MM.1S (cell line): ENCODE measurements around the gene SH3RF3.
A peak's percentile ranks its signal among the peaks of the same experiment; 100 is the strongest.

Source experiments
- DNase-seq: peaks from one replicate; pipeline ENCODE4 v3.0.0-alpha.2; 2015
- H2AFZ ChIP-seq: fragments of 300-600 bp; sonication (generic); 2 replicates; pipeline ENCODE4 v1.6.0; 2016; ENCODE audit warnings: antibody characterized with exemption, low read length
- H3F3A ChIP-seq: fragments of 300-600 bp; sonication (generic); 2 replicates; pipeline ENCODE4 v1.6.1; 2016; ENCODE audit warnings: mild to moderate bottlenecking, antibody characterized with exemption, low read length, moderate library complexity, mixed read lengths; ENCODE audit not compliant: insufficient read depth
- H3K27ac ChIP-seq: fragments of 300-600 bp; sonication (generic); 2 replicates; pipeline ENCODE4 v1.5.1; 2016; ENCODE audit warnings: mild to moderate bottlenecking, low read length
- H3K27me3 ChIP-seq: fragments of 300-600 bp; sonication (generic); replicated peaks from 2 replicates; pipeline ENCODE4 v1.6.0; 2016; ENCODE audit warnings: low read length; ENCODE audit not compliant: insufficient read depth
- H3K36me3 ChIP-seq: fragments of 300-600 bp; sonication (generic); replicated peaks from 2 replicates; pipeline ENCODE4 v1.6.1; 2016; ENCODE audit warnings: mild to moderate bottlenecking, low read length, mixed read lengths; ENCODE audit not compliant: insufficient read depth
- H3K4me1 ChIP-seq: fragments of 300-600 bp; sonication (generic); 2 replicates; pipeline ENCODE4 v1.6.1; 2016; ENCODE audit warnings: low read length, mixed read lengths
- H3K4me2 ChIP-seq: fragments of 300-600 bp; sonication (generic); 2 replicates; pipeline ENCODE4 v1.6.0; 2016; ENCODE audit warnings: low read depth, low read length
- H3K4me3 ChIP-seq: fragments of 300-600 bp; sonication (generic); 2 replicates; pipeline ENCODE4 v1.5.1; 2016; ENCODE audit warnings: low read length, mixed read lengths
- H3K79me2 ChIP-seq: fragments of 300-600 bp; sonication (generic); 2 replicates; pipeline ENCODE4 v1.6.1; 2016; ENCODE audit warnings: mixed run types, low read length, mixed read lengths
- H3K9ac ChIP-seq: fragments of 300-600 bp; sonication (generic); 2 replicates; pipeline ENCODE4 v1.6.1; 2016; ENCODE audit warnings: low read length, mixed read lengths
- H3K9me2 ChIP-seq: fragments of 300-600 bp; sonication (generic); replicated peaks from 2 replicates; pipeline ENCODE4 v1.6.1; 2016; ENCODE audit warnings: mild to moderate bottlenecking, low read length, mixed read lengths; ENCODE audit not compliant: insufficient read depth
- H3K9me3 ChIP-seq: fragments of 300-600 bp; sonication (generic); replicated peaks from 2 replicates; pipeline ENCODE4 v1.6.1; 2016; ENCODE audit warnings: mild to moderate bottlenecking, low read length, mixed read lengths; ENCODE audit not compliant: insufficient read depth
- H4K20me1 ChIP-seq: fragments of 300-600 bp; sonication (generic); 2 replicates; pipeline ENCODE4 v1.6.1; 2016; ENCODE audit warnings: mild to moderate bottlenecking, low read length, moderate library complexity, mixed read lengths; ENCODE audit not compliant: insufficient read depth
- EZH2 ChIP-seq: fragments of 300-600 bp; sonication (generic); optimal IDR thresholded peaks from 2 replicates; pipeline ENCODE3; 2017; ENCODE audit warnings: low read depth, mild to moderate bottlenecking, antibody characterized with exemption, low read length, mixed read lengths
- EZH2phosphoT487 ChIP-seq: fragments of 300-600 bp; sonication (generic); IDR thresholded peaks from 2 replicates; pipeline ENCODE4 v1.6.1; 2018; ENCODE audit warnings: antibody characterized with exemption, low read length
- TF ChIP-seq, protein P1 (sequence below): fragments of 300-600 bp; sonication (generic); IDR thresholded peaks from 2 replicates; pipeline ENCODE4 v1.5.1; 2016; ENCODE audit warnings: antibody characterized with exemption, low read length, mixed read lengths

The SH3RF3 gene

DNA sequence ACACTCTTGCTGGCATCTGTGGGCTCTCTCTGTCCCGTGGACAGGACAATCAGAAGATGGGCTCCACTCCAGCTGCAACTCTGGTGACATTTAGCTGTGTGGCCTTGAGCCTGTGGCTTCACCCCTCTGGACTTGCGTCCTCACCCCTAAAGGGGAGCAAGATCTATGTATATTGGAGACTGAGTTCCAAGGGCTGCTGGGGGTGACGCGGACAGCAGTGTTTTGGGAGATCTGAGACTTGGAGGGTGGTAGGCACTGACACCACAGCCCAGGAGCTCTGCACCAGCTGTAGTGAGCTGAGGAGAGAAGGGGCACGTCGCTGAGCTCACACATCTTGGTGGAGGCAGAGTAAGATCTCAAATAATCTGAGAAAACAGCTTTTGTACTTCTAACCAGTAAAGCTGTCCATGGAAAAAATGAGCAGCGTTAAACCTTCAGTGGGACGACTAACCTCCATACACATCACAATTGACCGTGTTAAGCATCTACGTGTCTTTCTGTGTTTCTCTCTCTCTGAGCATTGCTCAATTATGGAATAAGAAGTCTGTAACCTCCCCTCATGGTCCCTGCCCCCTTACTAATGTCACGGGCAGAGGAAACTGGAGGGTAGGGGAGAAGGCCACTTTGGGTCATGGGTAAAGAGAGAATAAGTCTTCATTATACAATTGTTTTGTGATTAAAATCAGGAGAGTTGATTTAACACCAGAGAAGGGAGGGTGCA, 85.8 kb downstream of the SH3RF3 start:
- H4K20me1 ChIP-seq, result no peaks in the 10 kb centered on the region
- peaks cover 70% of the 10 kb centered on the region for H3K79me2 ChIP-seq
- peak overlapping the region; percentile 63; the same call in 1 of the 2 replicates for H3K9ac ChIP-seq
- peak overlapping the region; percentile 94 for H3K27ac ChIP-seq
- no peaks in the 10 kb centered on the region for H3K9me2 ChIP-seq
- peaks cover 56% of the 10 kb centered on the region for H3F3A ChIP-seq
- no peaks in the 10 kb centered on the region for H3K27me3 ChIP-seq
- peaks cover 80% of the 10 kb centered on the region for H3K4me1 ChIP-seq
- no peaks in the 10 kb centered on the region for H3K9me3 ChIP-seq
- no peak for DNase-seq
- no peak overlapping the region for H3K4me3 ChIP-seq
- TF ChIP-seq, protein P1, sequence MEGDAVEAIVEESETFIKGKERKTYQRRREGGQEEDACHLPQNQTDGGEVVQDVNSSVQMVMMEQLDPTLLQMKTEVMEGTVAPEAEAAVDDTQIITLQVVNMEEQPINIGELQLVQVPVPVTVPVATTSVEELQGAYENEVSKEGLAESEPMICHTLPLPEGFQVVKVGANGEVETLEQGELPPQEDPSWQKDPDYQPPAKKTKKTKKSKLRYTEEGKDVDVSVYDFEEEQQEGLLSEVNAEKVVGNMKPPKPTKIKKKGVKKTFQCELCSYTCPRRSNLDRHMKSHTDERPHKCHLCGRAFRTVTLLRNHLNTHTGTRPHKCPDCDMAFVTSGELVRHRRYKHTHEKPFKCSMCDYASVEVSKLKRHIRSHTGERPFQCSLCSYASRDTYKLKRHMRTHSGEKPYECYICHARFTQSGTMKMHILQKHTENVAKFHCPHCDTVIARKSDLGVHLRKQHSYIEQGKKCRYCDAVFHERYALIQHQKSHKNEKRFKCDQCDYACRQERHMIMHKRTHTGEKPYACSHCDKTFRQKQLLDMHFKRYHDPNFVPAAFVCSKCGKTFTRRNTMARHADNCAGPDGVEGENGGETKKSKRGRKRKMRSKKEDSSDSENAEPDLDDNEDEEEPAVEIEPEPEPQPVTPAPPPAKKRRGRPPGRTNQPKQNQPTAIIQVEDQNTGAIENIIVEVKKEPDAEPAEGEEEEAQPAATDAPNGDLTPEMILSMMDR, result no peak
- TF ChIP-seq EZH2, result no peak
- no peak overlapping the region for H2AFZ ChIP-seq
- no peaks in the 10 kb centered on the region for H3K36me3 ChIP-seq
- peak overlapping the region; percentile 64 for H3K4me2 ChIP-seq

DNA sequence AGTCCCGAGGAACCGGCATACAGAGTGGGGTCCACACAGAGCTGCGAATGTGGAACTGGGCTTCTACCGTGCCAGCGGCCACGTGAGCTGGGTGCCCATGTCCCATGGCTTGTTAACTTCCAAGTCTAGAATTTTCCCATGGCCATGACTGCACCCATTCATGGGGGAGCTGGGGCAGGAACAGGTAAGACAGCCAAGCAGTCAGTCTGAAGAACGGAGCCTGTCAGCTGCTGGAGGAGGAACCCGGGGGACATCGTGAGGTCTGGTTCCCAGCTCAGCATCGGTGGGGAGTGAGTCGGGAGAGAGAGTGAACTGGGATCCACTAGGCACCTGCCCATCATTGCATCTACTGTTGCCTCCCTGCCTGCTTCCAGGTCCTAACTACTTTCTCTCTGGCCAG, 86.9 kb downstream of the SH3RF3 start:
- no peak overlapping the region for H3K4me3 ChIP-seq
- no peak overlapping the region for H3K9ac ChIP-seq
- no peak for TF ChIP-seq EZH2phosphoT487
- TF ChIP-seq EZH2, result no peak
- TF ChIP-seq, protein P1, result no peak
- no peaks in the 10 kb centered on the region for H3K36me3 ChIP-seq
- no peaks in the 10 kb centered on the region for H3K9me3 ChIP-seq
- H3K79me2 ChIP-seq, result peaks cover 70% of the 10 kb centered on the region
- H3K9me2 ChIP-seq, result no peaks in the 10 kb centered on the region
- no peaks in the 10 kb centered on the region for H3K27me3 ChIP-seq
- no peak overlapping the region for H2AFZ ChIP-seq
- H3K4me2 ChIP-seq, result no peak overlapping the region
- no peak for DNase-seq
- H4K20me1 ChIP-seq, result no peaks in the 10 kb centered on the region
- H3F3A ChIP-seq, result peaks cover 56% of the 10 kb centered on the region
- H3K27ac ChIP-seq, result peak overlapping the region; percentile 98; the same call in 1 of the 2 replicates
- peaks cover 82% of the 10 kb centered on the region for H3K4me1 ChIP-seq

DNA sequence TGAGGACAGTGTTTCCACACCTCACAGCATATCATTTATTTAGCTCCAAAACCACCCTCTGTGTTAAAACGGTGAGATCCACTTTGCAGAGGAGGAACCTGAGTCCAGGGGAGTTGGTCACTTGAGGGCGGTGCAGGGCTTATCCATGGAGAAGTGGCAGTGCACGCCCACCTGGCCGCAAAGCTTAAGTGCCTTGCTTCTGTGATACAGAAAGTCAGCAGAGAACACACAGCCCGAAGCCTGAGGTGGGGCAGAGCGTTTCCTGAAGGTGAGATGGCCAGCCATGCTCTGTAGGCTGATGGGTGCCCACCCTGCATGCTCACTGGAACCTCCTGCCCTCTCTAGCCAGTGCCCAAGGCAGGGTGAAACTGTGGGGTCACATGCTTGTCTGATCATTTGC, 87.3 kb downstream of the SH3RF3 start:
- H2AFZ ChIP-seq, result no peak overlapping the region
- no peak for TF ChIP-seq EZH2
- TF ChIP-seq, protein P1, result no peak
- no peak for TF ChIP-seq EZH2phosphoT487
- no peaks in the 10 kb centered on the region for H3K36me3 ChIP-seq
- no peaks in the 10 kb centered on the region for H3K9me2 ChIP-seq
- no peak overlapping the region for H3K9ac ChIP-seq
- H3K9me3 ChIP-seq, result no peaks in the 10 kb centered on the region
- no peak for DNase-seq
- peaks cover 56% of the 10 kb centered on the region for H3F3A ChIP-seq
- peaks cover 69% of the 10 kb centered on the region for H3K79me2 ChIP-seq
- H3K4me1 ChIP-seq, result peaks cover 83% of the 10 kb centered on the region
- peak overlapping the region; percentile 98 for H3K27ac ChIP-seq
- no peaks in the 10 kb centered on the region for H3K27me3 ChIP-seq
- no peak overlapping the region for H3K4me3 ChIP-seq
- no peak overlapping the region for H3K4me2 ChIP-seq
- no peaks in the 10 kb centered on the region for H4K20me1 ChIP-seq
